ENCODE results near the gene PTPRD.
"Not testable (repeated sequence)": the region's sequence is repeated elsewhere in the genome, so short reads cannot be mapped to it uniquely, and the experiment has no call there.

The PTPRD gene

GRCh38 chr9:10488937-10489336 lies 123.9 kb downstream of the PTPRD start:
- no peak overlapping the region for H3K4me3 ChIP-seq (ENCODE audit: low read length in 2 of 2)
- no peak overlapping the region for H3K9ac ChIP-seq (ENCODE audit: low read length in 2 of 2)
- no peaks in the 10 kb centered on the region for H3K36me3 ChIP-seq (ENCODE audit: control insufficient read depth in 2 of 2, insufficient read depth in 2 of 2, low read length in 2 of 2)
- H3K9me3 ChIP-seq (ENCODE audit: control insufficient read depth in 2 of 2, low read length in 2 of 2) = no peaks in the 10 kb centered on the region
- no peaks in the 10 kb centered on the region for H3K27me3 ChIP-seq (ENCODE audit: control insufficient read depth in 1 of 2, insufficient read depth in 2 of 2, low read length in 2 of 2)
- H3K4me1 ChIP-seq (ENCODE audit: control insufficient read depth, insufficient read depth, low read length) = no peaks in the 10 kb centered on the region
- no peak overlapping the region for H3K27ac ChIP-seq (ENCODE audit: low read length)

GRCh38 chr9:10479172-10479571 lies 133.6 kb downstream of the PTPRD start:
- Histone ChIP-seq H3K27ac (ENCODE audit: low read length) (no peak overlapping the region), H3K9ac (ENCODE audit: low read length in 2 of 2) (no peak overlapping the region), H3K36me3 (ENCODE audit: control insufficient read depth in 2 of 2, insufficient read depth in 2 of 2, low read length in 2 of 2) (no peaks in the 10 kb centered on the region), H3K27me3 (ENCODE audit: control insufficient read depth in 1 of 2, insufficient read depth in 2 of 2, low read length in 2 of 2) (no peaks in the 10 kb centered on the region), H3K4me3 (ENCODE audit: low read length in 2 of 2) (no peak overlapping the region), H3K4me1 (ENCODE audit: control insufficient read depth, insufficient read depth, low read length) (no peaks in the 10 kb centered on the region), H3K9me3 (ENCODE audit: control insufficient read depth in 2 of 2, low read length in 2 of 2) (no peaks in the 10 kb centered on the region)

GRCh38 chr9:10449201-10449617 lies 163.6 kb downstream of the PTPRD start:
- H3K27me3 ChIP-seq (ENCODE audit: control insufficient read depth in 1 of 2, insufficient read depth in 2 of 2, low read length in 2 of 2); H3K4me1 ChIP-seq (ENCODE audit: control insufficient read depth, insufficient read depth, low read length); H3K27ac ChIP-seq (ENCODE audit: low read length); H3K9ac ChIP-seq (ENCODE audit: low read length in 2 of 2); H3K9me3 ChIP-seq (ENCODE audit: control insufficient read depth in 2 of 2, low read length in 2 of 2); H3K36me3 ChIP-seq (ENCODE audit: control insufficient read depth in 2 of 2, insufficient read depth in 2 of 2, low read length in 2 of 2); H3K4me3 ChIP-seq (ENCODE audit: low read length in 2 of 2): not testable (repeated sequence)

- H3K9me3 ChIP-seq (ENCODE audit: control insufficient read depth in 2 of 2, low read length in 2 of 2) = no peaks in the 10 kb centered on the region
- no peaks in the 10 kb centered on the region for H3K4me1 ChIP-seq (ENCODE audit: control insufficient read depth, insufficient read depth, low read length)
- no peak overlapping the region for H3K4me3 ChIP-seq (ENCODE audit: low read length in 2 of 2)
- H3K36me3 ChIP-seq (ENCODE audit: control insufficient read depth in 2 of 2, insufficient read depth in 2 of 2, low read length in 2 of 2) = no peaks in the 10 kb centered on the region
- H3K27ac ChIP-seq (ENCODE audit: low read length) = no peak overlapping the region
- no peak overlapping the region for H3K9ac ChIP-seq (ENCODE audit: low read length in 2 of 2)
- no peaks in the 10 kb centered on the region for H3K27me3 ChIP-seq (ENCODE audit: control insufficient read depth in 1 of 2, insufficient read depth in 2 of 2, low read length in 2 of 2)
Measured at GRCh38 chr9:10447036-10447435, 165.8 kb downstream of the PTPRD start.

GRCh38 chr9:10443868-10444204 lies 169.0 kb downstream of the PTPRD start:
- Histone ChIP-seq H3K36me3 (ENCODE audit: control insufficient read depth in 2 of 2, insufficient read depth in 2 of 2, low read length in 2 of 2) (no peaks in the 10 kb centered on the region), H3K27ac (ENCODE audit: low read length) (no peak overlapping the region), H3K9me3 (ENCODE audit: control insufficient read depth in 2 of 2, low read length in 2 of 2) (no peaks in the 10 kb centered on the region), H3K4me1 (ENCODE audit: control insufficient read depth, insufficient read depth, low read length) (no peaks in the 10 kb centered on the region), H3K27me3 (ENCODE audit: control insufficient read depth in 1 of 2, insufficient read depth in 2 of 2, low read length in 2 of 2) (no peaks in the 10 kb centered on the region), H3K9ac (ENCODE audit: low read length in 2 of 2) (no peak overlapping the region), H3K4me3 (ENCODE audit: low read length in 2 of 2) (no peak overlapping the region)

- H3K36me3 ChIP-seq (ENCODE audit: control insufficient read depth in 2 of 2, insufficient read depth in 2 of 2, low read length in 2 of 2) = no peaks in the 10 kb centered on the region
- H3K4me1 ChIP-seq (ENCODE audit: control insufficient read depth, insufficient read depth, low read length) = no peaks in the 10 kb centered on the region
- no peaks in the 10 kb centered on the region for H3K9me3 ChIP-seq (ENCODE audit: control insufficient read depth in 2 of 2, low read length in 2 of 2)
- no peak overlapping the region for H3K27ac ChIP-seq (ENCODE audit: low read length)
- H3K4me3 ChIP-seq (ENCODE audit: low read length in 2 of 2) = no peak overlapping the region
- H3K9ac ChIP-seq (ENCODE audit: low read length in 2 of 2) = no peak overlapping the region
- H3K27me3 ChIP-seq (ENCODE audit: control insufficient read depth in 1 of 2, insufficient read depth in 2 of 2, low read length in 2 of 2) = no peaks in the 10 kb centered on the region
Measured at GRCh38 chr9:10443181-10443867, 169.5 kb downstream of the PTPRD start.

- Histone ChIP-seq H3K4me3 (ENCODE audit: low read length in 2 of 2) (no peak overlapping the region), H3K4me1 (ENCODE audit: control insufficient read depth, insufficient read depth, low read length) (no peaks in the 10 kb centered on the region), H3K27me3 (ENCODE audit: control insufficient read depth in 1 of 2, insufficient read depth in 2 of 2, low read length in 2 of 2) (no peaks in the 10 kb centered on the region), H3K9ac (ENCODE audit: low read length in 2 of 2) (no peak overlapping the region), H3K36me3 (ENCODE audit: control insufficient read depth in 2 of 2, insufficient read depth in 2 of 2, low read length in 2 of 2) (no peaks in the 10 kb centered on the region), H3K27ac (ENCODE audit: low read length) (no peak overlapping the region), H3K9me3 (ENCODE audit: control insufficient read depth in 2 of 2, low read length in 2 of 2) (no peaks in the 10 kb centered on the region)
Measured at GRCh38 chr9:10438955-10439354, 173.8 kb downstream of the PTPRD start.

GRCh38 chr9:10436756-10437155 lies 176.0 kb downstream of the PTPRD start:
- Histone ChIP-seq H3K27me3 (ENCODE audit: control insufficient read depth in 1 of 2, insufficient read depth in 2 of 2, low read length in 2 of 2) (no peaks in the 10 kb centered on the region), H3K4me3 (ENCODE audit: low read length in 2 of 2) (no peak overlapping the region), H3K9me3 (ENCODE audit: control insufficient read depth in 2 of 2, low read length in 2 of 2) (no peaks in the 10 kb centered on the region), H3K36me3 (ENCODE audit: control insufficient read depth in 2 of 2, insufficient read depth in 2 of 2, low read length in 2 of 2) (no peaks in the 10 kb centered on the region), H3K4me1 (ENCODE audit: control insufficient read depth, insufficient read depth, low read length) (no peaks in the 10 kb centered on the region), H3K9ac (ENCODE audit: low read length in 2 of 2) (no peak overlapping the region), H3K27ac (ENCODE audit: low read length) (no peak overlapping the region)

GRCh38 chr9:10434412-10434811 lies 178.4 kb downstream of the PTPRD start:
- Histone ChIP-seq H3K9me3 (ENCODE audit: control insufficient read depth in 2 of 2, low read length in 2 of 2) (no peaks in the 10 kb centered on the region), H3K27me3 (ENCODE audit: control insufficient read depth in 1 of 2, insufficient read depth in 2 of 2, low read length in 2 of 2) (no peaks in the 10 kb centered on the region), H3K9ac (ENCODE audit: low read length in 2 of 2) (no peak overlapping the region), H3K27ac (ENCODE audit: low read length) (no peak overlapping the region), H3K36me3 (ENCODE audit: control insufficient read depth in 2 of 2, insufficient read depth in 2 of 2, low read length in 2 of 2) (no peaks in the 10 kb centered on the region), H3K4me1 (ENCODE audit: control insufficient read depth, insufficient read depth, low read length) (no peaks in the 10 kb centered on the region), H3K4me3 (ENCODE audit: low read length in 2 of 2) (no peak overlapping the region)

GRCh38 chr9:10411272-10411671 lies 201.5 kb downstream of the PTPRD start:
- no peak overlapping the region for H3K27ac ChIP-seq (ENCODE audit: low read length)
- no peak overlapping the region for H3K9ac ChIP-seq (ENCODE audit: low read length in 2 of 2)
- no peaks in the 10 kb centered on the region for H3K36me3 ChIP-seq (ENCODE audit: control insufficient read depth in 2 of 2, insufficient read depth in 2 of 2, low read length in 2 of 2)
- H3K9me3 ChIP-seq (ENCODE audit: control insufficient read depth in 2 of 2, low read length in 2 of 2) = no peaks in the 10 kb centered on the region
- no peaks in the 10 kb centered on the region for H3K4me1 ChIP-seq (ENCODE audit: control insufficient read depth, insufficient read depth, low read length)
- no peak overlapping the region for H3K4me3 ChIP-seq (ENCODE audit: low read length in 2 of 2)
- no peaks in the 10 kb centered on the region for H3K27me3 ChIP-seq (ENCODE audit: control insufficient read depth in 1 of 2, insufficient read depth in 2 of 2, low read length in 2 of 2)

GRCh38 chr9:10403283-10403682 lies 209.5 kb downstream of the PTPRD start:
- Histone ChIP-seq H3K4me3 (ENCODE audit: low read length in 2 of 2) (no peak overlapping the region), H3K36me3 (ENCODE audit: control insufficient read depth in 2 of 2, insufficient read depth in 2 of 2, low read length in 2 of 2) (no peaks in the 10 kb centered on the region), H3K27ac (ENCODE audit: low read length) (no peak overlapping the region)

More at GRCh38 chr9:10403283-10403682, 209.5 kb downstream of the PTPRD start:
- Histone ChIP-seq H3K27me3 (ENCODE audit: control insufficient read depth in 1 of 2, insufficient read depth in 2 of 2, low read length in 2 of 2) (no peaks in the 10 kb centered on the region), H3K9ac (ENCODE audit: low read length in 2 of 2) (no peak overlapping the region), H3K9me3 (ENCODE audit: control insufficient read depth in 2 of 2, low read length in 2 of 2) (no peaks in the 10 kb centered on the region), H3K4me1 (ENCODE audit: control insufficient read depth, insufficient read depth, low read length) (no peaks in the 10 kb centered on the region)
